HG03064 (cell line): Measurements from ENCODE around the gene CCDC174.

ENCODE experiments used
- ATAC-seq: cut with Tn5 transposase; IDR thresholded peaks from one replicate; pipeline ENCODE4 v1.9.1; 2021; ENCODE audit warnings: low read depth; ENCODE audit not compliant: unreplicated experiment

CCDC174 gene

GRCh38 chr3:14624498-14624897 is 27.1 kb upstream of the CCDC174 start:
- ATAC-seq: no peak

GRCh38 chr3:14625443-14625842 is 26.1 kb upstream of the CCDC174 start:
- no peak for ATAC-seq

- ATAC-seq: no peak
These were observed 23.7 kb upstream of the CCDC174 start for GRCh38 chr3:14627815-14628214.

- no peak for ATAC-seq
These were observed 23.2 kb upstream of the CCDC174 start for GRCh38 chr3:14628406-14628805.

GRCh38 chr3:14630404-14631100 is 21.0 kb upstream of the CCDC174 start:
- no peak for ATAC-seq

GRCh38 chr3:14631101-14631497 is 20.5 kb upstream of the CCDC174 start:
- no peak for ATAC-seq

GRCh38 chr3:14631687-14632441 is 19.7 kb upstream of the CCDC174 start:
- no peak for ATAC-seq

GRCh38 chr3:14632442-14632930 is 19.1 kb upstream of the CCDC174 start:
- no peak for ATAC-seq

- no peak for ATAC-seq
These were observed 18.1 kb upstream of the CCDC174 start for GRCh38 chr3:14633417-14633816.

- ATAC-seq: no peak
These were observed 17.6 kb upstream of the CCDC174 start for GRCh38 chr3:14633819-14634424.

GRCh38 chr3:14634763-14635400 is 16.7 kb upstream of the CCDC174 start:
- ATAC-seq: no peak

GRCh38 chr3:14636496-14637087 is 15.0 kb upstream of the CCDC174 start:
- ATAC-seq: no peak

- ATAC-seq: no peak
These were observed 11.4 kb upstream of the CCDC174 start for GRCh38 chr3:14640157-14640562.

GRCh38 chr3:14640734-14641133 is 10.8 kb upstream of the CCDC174 start:
- ATAC-seq: no peak

- no peak for ATAC-seq
These were observed 10.2 kb upstream of the CCDC174 start for GRCh38 chr3:14641346-14641745.

- ATAC-seq: no peak
These were observed 6.1 kb upstream of the CCDC174 start for GRCh38 chr3:14645453-14645852.

- ATAC-seq: no peak
These were observed 5.4 kb upstream of the CCDC174 start for GRCh38 chr3:14646131-14646573.

GRCh38 chr3:14646589-14647413 is 4.8 kb upstream of the CCDC174 start:
- ATAC-seq: no peak

- no peak for ATAC-seq
These were observed 3.3 kb upstream of the CCDC174 start for GRCh38 chr3:14647976-14648955.
